Activated T-cell treated with anti-CD3 and anti-CD28 coated beads, Interleukin-2, amount 50 U/mL, for 72 hours (primary cell): Measurements from ENCODE around the gene USP5. TPM values are rescaled to one million over a fixed set of nuclear protein-coding genes. Genes with fewer than 3 reads are reported as not detected.

ENCODE experiments used
- ATAC-seq, 2 donors: fragments of 150-1000 bp; cut with Tn5 transposase; replicated peaks in 1 of 2; 2 replicates each; pipeline ENCODE4 v1.10.0; 2021; ENCODE audit warnings: moderate library complexity in 2 of 2, mild to moderate bottlenecking in 1 of 2
- DNase-seq, 2 donors: peaks; one replicate each; pipeline ENCODE4 v3.0.0; 2021 to 2022; ENCODE audit warnings: mixed read lengths in 1 of 2
- H3K27ac Mint-ChIP-seq: one replicate; pipeline ENCODE4 v1.8.0; 2022; ENCODE audit warnings: mild to moderate bottlenecking, moderate library complexity, mixed read lengths
- H3K27me3 Mint-ChIP-seq: one replicate; pipeline ENCODE4 v1.8.0; 2022; ENCODE audit warnings: low read depth, mixed read lengths
- H3K36me3 Mint-ChIP-seq, 2 donors: one replicate each; pipeline ENCODE4 v1.8.0; 2022; ENCODE audit warnings: mixed read lengths in 2 of 2, mild to moderate bottlenecking in 1 of 2; ENCODE audit not compliant: insufficient read depth in 2 of 2
- H3K4me1 Mint-ChIP-seq: one replicate; pipeline ENCODE4 v1.8.0; 2022; ENCODE audit warnings: low read depth, mixed read lengths
- H3K4me3 Mint-ChIP-seq, 2 donors: one replicate each; pipeline ENCODE4 v1.8.0; 2022; ENCODE audit warnings: mild to moderate bottlenecking in 2 of 2, mixed read lengths in 2 of 2, moderate library complexity in 2 of 2
- H3K9me3 Mint-ChIP-seq, 2 donors: one replicate each; pipeline ENCODE4 v1.8.0; 2022; ENCODE audit warnings: mixed read lengths in 2 of 2
- total RNA-seq, 2 donors: library from RNA; stranded (reverse); gene quantifications; one replicate each; pipeline ENCODE4 v1.2.3, GENCODE V29; 2022

Gene USP5
- total RNA-seq, 2 donors from 2014 or later, result 98.0 to 105 TPM

DNA sequence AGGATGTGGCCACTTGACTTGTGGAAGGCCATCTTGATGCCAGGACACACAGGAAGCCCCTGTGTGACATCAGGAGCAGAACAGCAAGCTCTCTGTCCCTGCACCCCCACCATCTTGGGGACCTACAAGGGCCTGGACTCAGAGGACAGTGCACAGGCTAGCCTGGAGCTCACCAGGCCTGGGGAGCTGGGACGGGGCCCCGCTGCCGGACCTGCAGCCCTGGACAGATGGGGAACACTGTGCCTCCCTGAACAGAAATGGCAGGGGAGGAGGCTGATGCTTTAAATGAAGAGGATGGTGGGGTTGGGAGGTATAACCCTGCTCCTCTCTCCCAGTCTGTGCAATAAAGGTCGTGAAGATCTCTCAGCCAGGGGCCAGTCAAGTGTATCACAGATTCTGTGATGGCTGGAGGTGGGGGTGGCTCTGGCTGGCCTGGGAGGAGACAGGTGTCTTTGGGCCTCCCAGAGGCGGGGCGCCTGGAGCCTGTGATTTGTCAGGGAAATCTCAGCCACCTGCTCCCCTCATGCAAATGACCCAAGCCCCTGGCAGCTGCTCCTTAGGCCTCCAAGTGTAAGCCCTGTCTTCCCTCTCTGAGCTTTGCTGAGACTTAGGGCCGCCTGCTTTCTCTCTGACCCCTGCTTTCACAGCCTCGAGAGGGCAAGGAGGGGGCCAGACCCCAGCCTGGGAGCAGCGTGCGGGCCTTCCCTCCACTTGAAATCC, 12.3 kb upstream of the USP5 start:
- Mint-ChIP-seq H3K27me3 (no peaks in the 10 kb centered on the region), H3K4me3 (no peak overlapping the region), H3K4me1 (peaks cover 2% of the 10 kb centered on the region), H3K27ac (no peak overlapping the region), H3K9me3 (no peaks in the 10 kb centered on the region), H3K36me3 (no peaks in the 10 kb centered on the region)
- ATAC-seq (no peak), DNase-seq (no peak)

DNA sequence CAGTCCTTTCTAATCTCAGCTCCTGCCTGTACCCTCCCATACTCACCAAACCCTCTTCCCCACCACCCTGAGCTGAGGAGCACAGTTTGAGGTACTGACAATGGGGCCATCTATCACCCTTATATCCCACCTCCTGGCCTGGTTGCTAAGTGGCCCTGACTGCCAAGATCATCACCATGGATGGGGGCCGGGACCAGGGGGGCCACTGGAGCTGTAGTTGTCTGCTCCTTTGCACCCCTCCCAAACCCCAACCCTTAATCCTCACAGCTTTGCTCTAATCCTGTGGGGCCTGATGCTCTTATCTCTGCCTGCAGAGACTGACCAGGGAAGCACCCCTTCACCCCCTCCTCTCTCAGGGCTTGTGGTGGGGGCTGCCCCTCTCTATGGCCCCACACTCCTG, 11.6 kb upstream of the USP5 start:
- DNase-seq (no peak), ATAC-seq (no peak)
- Mint-ChIP-seq H3K4me3 (no peak overlapping the region), H3K4me1 (no peaks in the 10 kb centered on the region), H3K9me3 (no peaks in the 10 kb centered on the region), H3K27ac (no peak overlapping the region), H3K36me3 (peaks cover 0 to 2% of the 10 kb centered on the region in 2 donors), H3K27me3 (no peaks in the 10 kb centered on the region)

DNA sequence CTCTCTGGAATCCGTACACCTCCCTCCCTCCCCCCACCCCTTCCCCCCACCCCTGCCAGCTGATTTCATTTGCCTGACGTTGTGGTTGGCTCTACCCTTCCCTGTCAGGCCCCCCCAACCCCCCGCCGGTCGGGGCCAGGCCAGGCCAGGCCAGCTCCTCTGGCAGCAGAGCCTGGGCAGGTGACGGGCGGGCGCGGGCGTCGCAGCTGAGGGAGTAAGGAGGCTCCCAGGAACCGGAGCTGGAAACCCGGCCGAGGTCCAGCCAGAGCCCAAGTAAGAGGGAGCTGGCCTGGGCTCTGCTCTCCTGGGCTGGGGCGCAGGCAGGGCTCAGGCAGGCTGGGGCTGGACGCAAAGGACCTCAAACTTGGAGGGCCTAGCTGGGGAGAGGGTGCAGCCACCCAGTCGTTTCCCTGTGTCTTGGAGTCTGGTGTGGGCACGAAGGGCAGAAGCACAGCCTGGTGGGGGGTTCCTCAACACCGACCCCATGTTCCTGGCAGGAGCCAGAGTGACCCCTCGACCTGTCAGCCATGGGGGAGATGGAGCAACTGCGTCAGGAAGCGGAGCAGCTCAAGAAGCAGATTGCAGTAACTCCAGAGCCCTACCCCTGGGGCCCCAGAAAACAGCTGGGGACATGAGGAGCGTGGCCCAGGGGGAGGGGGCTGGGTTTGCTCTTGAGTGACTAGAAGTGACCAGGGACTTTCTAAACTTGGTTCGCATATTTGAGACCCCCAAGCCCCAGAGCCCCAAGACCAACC, 11.0 kb upstream of the USP5 start, which contains the start of gene GNB3:
TSS of gene GNB3 (plus strand) at position 165 of the 755 bp plus-strand sequence. CDS start at position 528, 363 bp downstream.
- ATAC-seq (no peak), DNase-seq (no peak)
- no peak within 1 kb of the TSS for H3K4me3 Mint-ChIP-seq
- H3K27ac Mint-ChIP-seq, result no peak within 1 kb of the TSS
- no peaks in the 10 kb centered on the region for H3K27me3 Mint-ChIP-seq
- H3K36me3 Mint-ChIP-seq, result peaks cover 0 to 2% of the 10 kb centered on the region in 2 donors
- no peaks in the 10 kb centered on the region for H3K4me1 Mint-ChIP-seq
- no peaks in the 10 kb centered on the region for H3K9me3 Mint-ChIP-seq

DNA sequence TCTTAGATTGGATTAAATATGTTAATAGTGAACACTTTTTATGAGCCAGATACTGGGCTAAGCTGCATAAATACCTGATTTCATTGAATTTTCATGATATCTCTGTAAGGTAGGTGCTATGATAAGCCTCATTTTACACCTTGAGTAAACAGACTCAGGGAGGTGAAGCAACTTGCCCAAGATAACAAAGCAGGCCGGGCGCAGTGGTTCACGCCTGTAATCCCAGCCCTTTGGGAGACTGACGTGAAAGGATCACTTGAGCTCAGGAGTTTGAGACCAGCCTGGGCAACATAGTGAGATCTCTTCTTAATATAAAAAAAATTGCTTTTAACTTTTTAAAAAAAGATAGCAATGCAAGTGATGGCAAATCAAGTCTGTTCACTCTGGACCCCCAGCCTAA, 9.9 kb upstream of the USP5 start:
- no peaks in the 10 kb centered on the region for H3K9me3 Mint-ChIP-seq
- H3K4me1 Mint-ChIP-seq, result no peaks in the 10 kb centered on the region
- no peaks in the 10 kb centered on the region for H3K27me3 Mint-ChIP-seq

DNA sequence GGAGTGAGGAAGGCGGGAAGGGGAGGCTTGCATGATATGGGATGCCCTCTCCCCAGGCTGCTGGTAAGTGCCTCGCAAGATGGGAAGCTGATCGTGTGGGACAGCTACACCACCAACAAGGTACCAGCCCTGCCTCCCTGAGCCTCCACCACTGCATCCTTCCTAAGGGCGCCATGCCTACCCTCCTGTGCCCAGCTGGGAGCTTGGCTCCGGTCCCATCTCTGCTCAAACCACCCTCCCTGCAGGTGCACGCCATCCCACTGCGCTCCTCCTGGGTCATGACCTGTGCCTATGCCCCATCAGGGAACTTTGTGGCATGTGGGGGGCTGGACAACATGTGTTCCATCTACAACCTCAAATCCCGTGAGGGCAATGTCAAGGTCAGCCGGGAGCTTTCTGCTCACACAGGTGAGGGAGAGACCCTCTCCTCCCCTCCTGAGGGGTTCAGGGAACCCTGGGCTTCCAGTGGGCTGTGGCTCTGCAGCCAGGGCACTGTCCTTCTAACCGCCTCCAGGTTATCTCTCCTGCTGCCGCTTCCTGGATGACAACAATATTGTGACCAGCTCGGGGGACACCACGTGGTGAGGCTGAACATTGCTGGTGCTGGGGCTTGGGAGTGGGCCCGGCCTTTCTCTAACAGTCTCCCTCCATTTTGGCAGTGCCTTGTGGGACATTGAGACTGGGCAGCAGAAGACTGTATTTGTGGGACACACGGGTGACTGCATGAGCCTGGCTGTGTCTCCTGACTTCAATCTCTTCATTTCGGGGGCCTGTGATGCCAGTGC, 8.6 kb upstream of the USP5 start:
- peaks cover 6 to 12% of the 10 kb centered on the region in 2 donors for H3K36me3 Mint-ChIP-seq
- H3K9me3 Mint-ChIP-seq, result no peaks in the 10 kb centered on the region
- no peak overlapping the region for H3K4me3 Mint-ChIP-seq
- ATAC-seq (no peak), DNase-seq (no peak)
- H3K27me3 Mint-ChIP-seq, result no peaks in the 10 kb centered on the region
- H3K4me1 Mint-ChIP-seq, result peaks cover 6% of the 10 kb centered on the region
- no peak overlapping the region for H3K27ac Mint-ChIP-seq

More for the DNA sequence above, 9.9 kb upstream of the USP5 start:
- no peak overlapping the region for H3K4me3 Mint-ChIP-seq
- no peak overlapping the region for H3K27ac Mint-ChIP-seq
- ATAC-seq (no peak), DNase-seq (no peak)
- H3K36me3 Mint-ChIP-seq, result peaks cover 2 to 8% of the 10 kb centered on the region in 2 donors

DNA sequence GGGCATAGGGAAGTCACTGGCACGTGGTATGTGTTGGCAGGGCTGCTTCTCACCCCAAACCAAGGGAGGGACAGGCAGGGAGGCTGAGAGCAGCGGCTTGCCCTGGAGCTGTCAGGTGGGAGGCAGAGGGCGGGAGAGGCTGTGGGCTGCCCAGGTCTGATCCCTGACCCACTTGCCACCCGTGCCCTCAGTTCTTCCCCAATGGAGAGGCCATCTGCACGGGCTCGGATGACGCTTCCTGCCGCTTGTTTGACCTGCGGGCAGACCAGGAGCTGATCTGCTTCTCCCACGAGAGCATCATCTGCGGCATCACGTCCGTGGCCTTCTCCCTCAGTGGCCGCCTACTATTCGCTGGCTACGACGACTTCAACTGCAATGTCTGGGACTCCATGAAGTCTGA, 6.6 kb upstream of the USP5 start:
- no peaks in the 10 kb centered on the region for H3K27me3 Mint-ChIP-seq

DNA sequence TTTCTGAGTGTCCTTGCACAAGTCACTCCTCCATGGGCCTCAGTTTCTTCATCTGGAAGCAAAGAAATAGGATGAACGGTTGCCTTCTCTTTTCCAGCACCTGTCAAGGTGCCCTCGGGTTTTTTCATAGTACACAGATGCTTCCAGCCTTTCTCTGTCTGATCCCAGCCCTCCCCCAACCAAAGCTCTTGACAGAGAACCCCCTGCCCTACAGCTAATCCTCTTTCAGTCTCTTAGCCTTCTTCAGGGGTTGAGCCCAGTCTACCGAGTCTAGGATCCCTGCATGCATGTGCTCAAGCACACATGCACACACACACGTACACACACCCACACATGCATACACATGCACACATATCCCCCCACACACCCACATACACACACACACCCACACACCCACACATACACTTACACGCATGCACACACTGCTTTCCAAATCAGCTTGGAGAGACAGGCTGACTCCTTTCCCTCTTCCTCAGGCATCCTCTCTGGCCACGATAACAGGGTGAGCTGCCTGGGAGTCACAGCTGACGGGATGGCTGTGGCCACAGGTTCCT, 5.6 kb upstream of the USP5 start:
- Mint-ChIP-seq H3K4me3 (no peak overlapping the region), H3K9me3 (no peaks in the 10 kb centered on the region), H3K27me3 (no peaks in the 10 kb centered on the region), H3K4me1 (peaks cover 31% of the 10 kb centered on the region), H3K36me3 (peaks cover 9 to 23% of the 10 kb centered on the region in 2 donors), H3K27ac (no peak overlapping the region)
- ATAC-seq (no peak), DNase-seq (no peak)

More for the DNA sequence above, 6.6 kb upstream of the USP5 start:
- Mint-ChIP-seq H3K27ac (no peak overlapping the region), H3K9me3 (no peaks in the 10 kb centered on the region), H3K36me3 (peaks cover 9 to 21% of the 10 kb centered on the region in 2 donors), H3K4me3 (no peak overlapping the region), H3K4me1 (peaks cover 22% of the 10 kb centered on the region)
- ATAC-seq, result no peak
- DNase-seq, result no peak

DNA sequence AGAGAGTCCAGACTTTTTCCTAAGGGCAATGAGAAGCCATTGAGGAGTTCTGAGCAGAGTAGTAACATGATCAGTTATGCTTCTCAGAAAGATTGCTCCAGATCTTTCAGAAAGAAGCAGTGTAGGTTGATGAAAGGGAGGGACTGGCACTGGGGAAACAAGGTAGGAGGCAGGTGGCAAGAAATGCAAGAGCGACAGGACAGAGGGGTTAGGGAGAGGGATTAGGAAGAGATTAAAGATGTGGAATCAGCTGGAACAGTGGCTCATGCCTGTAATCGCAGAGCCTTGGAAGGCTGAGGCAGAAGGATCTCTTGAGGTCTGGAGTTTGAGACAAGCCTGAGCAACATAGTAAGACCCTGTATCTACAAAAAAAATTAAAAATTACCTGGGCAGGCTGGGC, 4.3 kb upstream of the USP5 start:
- H3K4me3 Mint-ChIP-seq, result no peak overlapping the region
- no peaks in the 10 kb centered on the region for H3K27me3 Mint-ChIP-seq
- ATAC-seq, result no peak
- H3K36me3 Mint-ChIP-seq, result peaks cover 9 to 23% of the 10 kb centered on the region in 2 donors
- H3K27ac Mint-ChIP-seq, result no peak overlapping the region
- DNase-seq, result no peak
- peaks cover 31% of the 10 kb centered on the region for H3K4me1 Mint-ChIP-seq
- no peaks in the 10 kb centered on the region for H3K9me3 Mint-ChIP-seq

DNA sequence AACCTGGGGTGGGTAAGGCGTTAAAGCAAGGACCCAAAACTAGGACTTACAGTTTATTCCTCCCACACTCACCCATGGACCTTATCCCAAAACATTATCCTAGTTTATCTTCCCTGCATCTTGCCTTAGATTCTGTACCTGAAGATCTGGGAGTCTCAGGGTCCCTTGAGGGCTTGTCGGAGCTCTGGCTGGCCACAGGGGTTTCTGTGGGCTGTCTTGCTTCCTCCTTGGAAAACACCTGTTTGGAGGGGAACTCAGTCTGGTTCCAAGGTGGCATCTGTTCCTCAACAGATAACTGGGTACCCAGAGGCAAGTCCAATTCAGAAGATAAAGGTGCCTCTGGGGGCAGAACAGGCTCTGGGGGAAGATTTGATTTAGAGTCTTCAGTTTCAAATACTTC, 2.5 kb upstream of the USP5 start:
- ATAC-seq (no peak), DNase-seq (no peak)
- Mint-ChIP-seq H3K27me3 (no peaks in the 10 kb centered on the region), H3K36me3 (peaks cover 9 to 23% of the 10 kb centered on the region in 2 donors), H3K4me3 (peak overlapping the region; percentile 76 to 86), H3K9me3 (no peaks in the 10 kb centered on the region), H3K27ac (peak overlapping the region; percentile 10), H3K4me1 (peaks cover 48% of the 10 kb centered on the region)

DNA sequence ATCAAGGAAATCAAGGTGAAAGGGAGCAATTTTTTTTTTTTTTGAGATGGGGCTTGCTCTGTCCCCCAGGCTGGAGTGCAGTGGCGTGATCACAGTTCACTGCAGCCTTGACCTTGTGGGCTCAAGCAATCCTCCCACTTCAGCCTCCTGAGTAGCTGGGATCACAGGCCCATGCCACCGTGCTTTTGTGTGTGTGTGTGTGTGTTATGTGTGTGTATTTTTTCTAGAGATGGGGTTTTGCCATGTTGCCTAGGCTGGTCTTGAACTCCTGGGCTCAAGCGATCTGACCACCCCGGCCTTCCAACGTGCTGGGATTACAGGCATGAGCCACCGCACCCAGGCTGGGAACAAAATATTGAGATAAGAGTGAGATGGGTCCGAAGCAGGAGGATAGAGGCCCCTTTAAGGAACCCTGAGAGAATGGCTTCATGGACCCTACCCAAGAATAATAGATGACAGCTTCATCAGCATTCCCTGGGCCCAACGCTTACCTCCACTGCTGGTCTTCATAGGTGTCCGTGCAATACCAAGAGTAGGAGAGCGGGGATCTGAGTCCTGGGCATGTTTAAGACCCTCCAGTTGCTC, 1.9 kb upstream of the USP5 start:
- no peak for ATAC-seq
- H3K27me3 Mint-ChIP-seq, result no peaks in the 10 kb centered on the region
- no peaks in the 10 kb centered on the region for H3K9me3 Mint-ChIP-seq
- peak overlapping the region; percentile 76 to 86 for H3K4me3 Mint-ChIP-seq
- H3K27ac Mint-ChIP-seq, result peak overlapping the region; percentile 10
- H3K4me1 Mint-ChIP-seq, result peaks cover 50% of the 10 kb centered on the region
- H3K36me3 Mint-ChIP-seq, result peaks cover 9 to 23% of the 10 kb centered on the region in 2 donors
- DNase-seq, result no peak

DNA sequence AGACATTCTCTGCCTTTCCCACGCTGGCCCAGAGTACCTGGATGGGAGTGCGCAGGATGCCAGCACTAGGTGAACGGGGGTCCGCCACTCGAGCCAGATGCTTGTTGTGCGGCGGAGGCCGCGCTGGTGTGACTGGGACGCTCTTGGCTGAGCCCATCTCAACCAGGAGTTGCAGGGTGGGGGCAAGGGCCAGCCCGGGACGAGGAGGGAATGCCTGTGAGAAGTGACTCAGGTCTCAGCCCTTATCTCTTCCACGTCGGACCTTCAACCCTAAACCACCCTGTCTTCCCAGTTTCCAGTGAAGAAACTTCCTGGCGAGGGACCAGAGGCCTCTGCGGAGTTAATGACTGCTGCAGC, 1.2 kb upstream of the USP5 start:
- ATAC-seq, result no peak
- peaks cover 50% of the 10 kb centered on the region for H3K4me1 Mint-ChIP-seq
- no peak for DNase-seq
- no peaks in the 10 kb centered on the region for H3K27me3 Mint-ChIP-seq
- H3K36me3 Mint-ChIP-seq, result peaks cover 9 to 23% of the 10 kb centered on the region in 2 donors
- H3K27ac Mint-ChIP-seq, result no peak overlapping the region
- no peaks in the 10 kb centered on the region for H3K9me3 Mint-ChIP-seq
- peak overlapping the region; percentile 76 to 86 for H3K4me3 Mint-ChIP-seq

DNA sequence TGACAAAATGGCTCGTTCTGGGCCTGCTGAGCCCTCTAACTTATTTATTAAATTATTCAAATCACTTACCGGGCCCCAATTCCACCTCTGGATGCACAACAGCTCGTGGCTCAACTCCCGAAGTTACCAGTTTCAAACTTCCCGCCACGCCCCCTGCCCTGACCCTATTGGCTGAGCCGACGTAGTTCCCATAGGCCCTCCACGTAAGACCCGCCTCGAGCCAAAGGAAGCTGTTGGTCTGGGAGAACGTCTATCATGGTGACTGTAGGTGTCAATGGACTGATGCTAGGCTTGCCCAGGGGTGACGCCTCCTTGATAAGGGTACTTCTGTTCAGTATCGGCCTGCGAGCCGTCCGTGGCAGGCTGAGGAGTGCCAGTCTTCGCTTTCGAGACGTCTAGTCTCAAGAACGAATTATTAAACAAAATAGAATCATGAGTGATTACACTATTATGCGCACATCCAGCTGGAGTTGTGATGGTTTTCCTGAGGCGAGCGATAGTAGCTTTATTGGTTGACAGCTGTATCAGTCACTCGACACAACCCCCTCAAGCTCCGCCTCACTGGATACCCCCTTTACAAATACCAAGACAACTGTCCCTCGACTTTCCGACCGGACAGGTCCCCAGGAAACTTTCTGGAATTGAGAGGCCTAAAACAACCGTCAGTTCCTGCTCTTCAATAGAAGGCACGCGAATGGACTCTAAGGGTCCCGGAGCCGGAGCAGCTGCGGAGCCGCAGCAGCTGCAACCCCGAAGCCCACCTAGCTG, 613 bp upstream of the USP5 start, which contains the start of gene CDCA3:
TSS of gene CDCA3 (minus strand) at position 134 of the 768 bp plus-strand sequence. CDS start 334 bp downstream, outside the sequence.
- H3K27ac Mint-ChIP-seq, result peak within 1 kb of the TSS; percentile 97
- no peaks in the 10 kb centered on the region for H3K27me3 Mint-ChIP-seq
- no peaks in the 10 kb centered on the region for H3K9me3 Mint-ChIP-seq
- DNase-seq (peak; percentile 93 to 96), ATAC-seq (peak; percentile 64 to 65)
- H3K4me1 Mint-ChIP-seq, result peaks cover 50% of the 10 kb centered on the region
- H3K4me3 Mint-ChIP-seq, result peak within 1 kb of the TSS; percentile 76 to 86
- peaks cover 11 to 24% of the 10 kb centered on the region in 2 donors for H3K36me3 Mint-ChIP-seq
